ENCODE data around the gene NPB. TPM values are rescaled to one million over a fixed set of nuclear protein-coding genes. Genes with fewer than 3 reads are reported as not detected.

NPB gene
- total and polyA plus RNA-seq, 2 donors (not counting 1 experiment from before 2014, with no cell fraction given), result 0.44 TPM; not detected in 1

GRCh38 chr17:81924557-81925532 lies 22.8 kb downstream of the NPB start:
- Histone ChIP-seq H3K36me3 (replicated peaks in 1 of 2; ENCODE audit: control extremely low read depth in 1 of 2, control insufficient read depth in 1 of 2, extremely low read depth in 1 of 2, insufficient read depth in 2 of 2, low read length in 1 of 2) (peaks cover 0 to 4% of the 10 kb centered on the region in 2 experiments), H3K4me2 (replicated peaks; ENCODE audit: low read depth, low read length, poor library complexity, severe bottlenecking) (no peak overlapping the region), H3K27me3 (replicated peaks in 1 of 4; ENCODE audit: control extremely low read depth in 1 of 4, control insufficient read depth in 3 of 4, insufficient read depth in 4 of 4, low read length in 3 of 4) (peaks cover 0 to 18% (median 9%) of the 10 kb centered on the region in 4 experiments), H3K9me3 (ENCODE audit: control extremely low read depth in 1 of 3, control insufficient read depth in 2 of 3, insufficient read depth in 1 of 3, low read length in 2 of 3) (no peaks in the 10 kb centered on the region), H3K9ac (ENCODE audit: low read length) (no peak overlapping the region), H4K20me1 (ENCODE audit: control insufficient read depth, insufficient read depth, low read length, poor library complexity, severe bottlenecking) (peaks cover 37% of the 10 kb centered on the region), H3K27ac (ENCODE audit: low read length in 2 of 2) (no peak overlapping the region), H3K4me1 (ENCODE audit: control insufficient read depth in 2 of 2, insufficient read depth in 2 of 2, low read length in 2 of 2) (peaks cover 26 to 35% of the 10 kb centered on the region in 2 donors), H3K4me3 (ENCODE audit: control extremely low read depth in 1 of 5, extremely low read depth in 1 of 5, insufficient read depth in 1 of 5, low read depth in 2 of 5, low read length in 4 of 5) (no peak overlapping the region), H2AFZ (ENCODE audit: insufficient read depth, low read depth, low read length, poor library complexity, severe bottlenecking) (no peak overlapping the region), H3K79me2 (ENCODE audit: control insufficient read depth, insufficient read depth, low read length) (peaks cover 52% of the 10 kb centered on the region)
- H3K27ac Mint-ChIP-seq, result peak overlapping the region; percentile 7
- TF ChIP-seq EZH2 (IDR thresholded peaks at IDR 0.05; ENCODE audit: borderline replicate concordance, insufficient read depth, low read depth, low read length, poor library complexity, severe bottlenecking) (no peak), CTCF (IDR thresholded peaks at IDR 0.05) (no peak)
- no peak overlapping the region for H3K4me3 Mint-ChIP-seq
- ChIA-PET CTCF (interaction anchor here (0.7 to 1.2 kb wide), 2 partner anchors 35 to 567 kb away, joined by 3 to 7 read pairs; no protein-coding TSS in a partner anchor), POLR2A (no interaction called here)
- intact Hi-C loops (cut with micrococcal nuclease), result loop anchor here (5.0 kb wide), 2 partner anchors 33 to 93 kb away; partner anchors contain the start of genes ALYREF, ANAPC11 and MCRIP1
- DNase-seq (no peak), ATAC-seq (ENCODE audit: low read depth) (no peak)
- peaks cover 26% of the 10 kb centered on the region for H3K4me1 Mint-ChIP-seq
- no peaks in the 10 kb centered on the region for H3K9me3 Mint-ChIP-seq (ENCODE audit: insufficient read depth)
- peaks cover 3% of the 10 kb centered on the region for H3K27me3 Mint-ChIP-seq
- 81% methylated on average over 20 of the region's 21 CpGs for WGBS (ENCODE audit: insufficient coverage)

Data from B cell (primary cell).